ENCODE data around the gene APEH. TPM values are rescaled to one million over a fixed set of nuclear protein-coding genes. Genes with fewer than 3 reads are reported as not detected.

The APEH gene
- total and polyA plus RNA-seq, 10 of the 15 experiments (the other 5 are each of a cell fraction or from before 2014, with no cell fraction given) = 74.4 to 214 (median 131) TPM

GRCh38 chr3:49720855-49721595 lies 46.9 kb downstream of the APEH start:
- Histone ChIP-seq H3K27ac (ENCODE audit: control insufficient read depth, insufficient read depth) (no peak overlapping the region), H3K4me1 (ENCODE audit: control insufficient read depth, insufficient read depth, low read length) (peaks cover 21% of the 10 kb centered on the region), H3K27me3 (replicated peaks in 1 of 2; ENCODE audit: control insufficient read depth in 2 of 2, insufficient read depth in 2 of 2, low read length in 1 of 2) (no peaks in the 10 kb centered on the region), H3K9me3 (replicated peaks; ENCODE audit: control insufficient read depth, insufficient read depth, low read length) (no peaks in the 10 kb centered on the region; the same call in 2 of the 3 replicates), H3K4me2 (ENCODE audit: control insufficient read depth, insufficient read depth) (no peak overlapping the region), H3K36me3 (ENCODE audit: control insufficient read depth in 2 of 2, insufficient read depth in 2 of 2, low read length in 1 of 2) (peaks cover 3 to 9% of the 10 kb centered on the region in 2 experiments; a peak in 3 of 4 replicates), H3K9ac (ENCODE audit: control insufficient read depth, insufficient read depth, low read length) (no peak overlapping the region), H3K79me2 (ENCODE audit: control insufficient read depth, insufficient read depth, low read length) (peaks cover 20% of the 10 kb centered on the region), H3K4me3 (no peak overlapping the region), H4K20me1 (ENCODE audit: control insufficient read depth, insufficient read depth) (no peaks in the 10 kb centered on the region), H2AFZ (ENCODE audit: control insufficient read depth, low read depth, low read length) (no peak overlapping the region)
- ChIA-PET RAD21 (ENCODE audit: unreplicated experiment) (interaction anchor here (0.5 kb wide), 1 partner anchor 254 kb away, joined by 4 read pairs; no protein-coding TSS in a partner anchor), SMC1A (ENCODE audit: uncharacterized antibody, unreplicated experiment) (no interaction called here), POLR2A (interaction anchor here (0.6 kb wide), 1 partner anchor 351 kb away, joined by 3 read pairs; no protein-coding TSS in a partner anchor), CTCF (interaction anchor here (1.3 to 1.9 kb wide), 2 partner anchors 118 to 183 kb away, joined by 4 to 8 read pairs; no protein-coding TSS in a partner anchor)
- no TSS peak for BruUV-seq (replicated peaks)
- intact Hi-C loops (cut with micrococcal nuclease; ENCODE audit: unreplicated experiment) = loop anchor here (5.0 kb wide), 2 partner anchors 66 to 116 kb away; partner anchors contain the start of gene IP6K1
- in situ Hi-C loops (cut with MboI) = no loop called here
- FAIRE-seq = no peak
- no peak for ATAC-seq
- 68% methylated on average over 4 of the region's 4 CpGs for WGBS (ENCODE audit: insufficient coverage, insufficient replicate concordance, low lambda C conversion rate, missing lambda C conversion rate)
- TF ChIP-seq SUZ12 (IDR thresholded peaks at IDR 0.05; ENCODE audit: unreplicated experiment) = no peak
- peak; percentile 75 for TF ChIP-seq POLR2A (IDR thresholded peaks at IDR 0.05; ENCODE audit: low read depth, low read length)
- no peak for TF ChIP-seq PML (IDR thresholded peaks at IDR 0.05; ENCODE audit: low read length)
- TF ChIP-seq MTA3 (IDR thresholded peaks at IDR 0.05; ENCODE audit: borderline replicate concordance, low read length) = 0 out of 2 replicates have a peak, but pooled peaks have one; percentile 62
- no peak for TF ChIP-seq RB1 (IDR thresholded peaks at IDR 0.05; ENCODE audit: borderline replicate concordance)
- peak; percentile 63; the same call in 1 of the 2 replicates for TF ChIP-seq POLR2AphosphoS5 (IDR thresholded peaks at IDR 0.05; ENCODE audit: low read length)
- no peak for TF ChIP-seq JUND (IDR thresholded peaks at IDR 0.05; ENCODE audit: low read depth, low read length)
- TF ChIP-seq SMAD5 (IDR thresholded peaks at IDR 0.05; ENCODE audit: low read depth) = 0 out of 2 replicates have a peak, but pooled peaks have one; percentile 55
- TF ChIP-seq ZBTB4 (CRISPR knock-in tag; IDR thresholded peaks at IDR 0.05) = no peak
- no peak for DNase-seq (ENCODE audit: low read depth, low spot score)

All from GM12878 (cell line).